ENCODE data around the gene NOX4. TPM values are rescaled to one million over a fixed set of nuclear protein-coding genes. Genes with fewer than 3 reads are reported as not detected.

Gene NOX4
- total and polyA plus RNA-seq, 7 donors: 0.46 to 4.2 (median 1.8) TPM

GRCh38 chr11:89457190-89457589, 34.0 kb downstream of the NOX4 start:
- Histone ChIP-seq H3K27me3 (ENCODE audit: insufficient read depth in 3 of 3, low read length in 2 of 3) (no peaks in the 10 kb centered on the region), H3K27ac (no peak overlapping the region), H3K4me3 (no peak overlapping the region), H3K36me3 (ENCODE audit: insufficient read depth in 1 of 2, low read depth in 1 of 2) (no peaks in the 10 kb centered on the region), H3K9me3 (peaks cover 4% of the 10 kb centered on the region), H3K4me1 (no peaks in the 10 kb centered on the region)
- DNase-seq (peak in 1 of 2 donors; percentile 26), ATAC-seq (no peak)
- intact Hi-C loops (cut with DNase I): no loop called here
- 88 to 95% (median 93%) methylated on average over 4 of the region's 4 CpGs for WGBS, 3 donors
- TF ChIP-seq CTCF (IDR thresholded peaks at IDR 0.05): no peak

GRCh38 chr11:89456681-89457080, 34.5 kb downstream of the NOX4 start:
- intact Hi-C loops (cut with DNase I): no loop called here
- Histone ChIP-seq H3K36me3 (ENCODE audit: insufficient read depth in 1 of 2, low read depth in 1 of 2) (no peaks in the 10 kb centered on the region), H3K27me3 (ENCODE audit: insufficient read depth in 3 of 3, low read length in 2 of 3) (no peaks in the 10 kb centered on the region), H3K4me3 (no peak overlapping the region), H3K4me1 (no peaks in the 10 kb centered on the region), H3K27ac (no peak overlapping the region), H3K9me3 (peaks cover 4% of the 10 kb centered on the region)
- 39 to 60% (median 40%) methylated on average over 2 of the region's 2 CpGs for WGBS, 3 donors
- TF ChIP-seq CTCF (IDR thresholded peaks at IDR 0.05): no peak
- ATAC-seq: no peak
- no peak for DNase-seq

- no peak for TF ChIP-seq CTCF (IDR thresholded peaks at IDR 0.05)
- WGBS, 3 donors: 65 to 76% (median 71%) methylated on average over 3 of the region's 3 CpGs
- ATAC-seq (no peak), DNase-seq (no peak)
- intact Hi-C loops (cut with DNase I): no loop called here
- no peak overlapping the region for H3K27ac ChIP-seq
- H3K27me3 ChIP-seq (ENCODE audit: insufficient read depth in 3 of 3, low read length in 2 of 3): no peaks in the 10 kb centered on the region
- no peaks in the 10 kb centered on the region for H3K9me3 ChIP-seq
- no peaks in the 10 kb centered on the region for H3K4me1 ChIP-seq
- H3K36me3 ChIP-seq (ENCODE audit: insufficient read depth in 1 of 2, low read depth in 1 of 2): no peaks in the 10 kb centered on the region
- no peak overlapping the region for H3K4me3 ChIP-seq
These were observed 38.4 kb downstream of the NOX4 start for GRCh38 chr11:89452780-89453179.

GRCh38 chr11:89447845-89448244, 43.3 kb downstream of the NOX4 start:
- TF ChIP-seq CTCF (IDR thresholded peaks at IDR 0.05): no peak

More at GRCh38 chr11:89447845-89448244, 43.3 kb downstream of the NOX4 start:
- DNase-seq: no peak
- Histone ChIP-seq H3K27ac (no peak overlapping the region), H3K36me3 (ENCODE audit: insufficient read depth in 1 of 2, low read depth in 1 of 2) (no peaks in the 10 kb centered on the region), H3K4me1 (no peaks in the 10 kb centered on the region), H3K9me3 (no peaks in the 10 kb centered on the region), H3K4me3 (no peak overlapping the region), H3K27me3 (ENCODE audit: insufficient read depth in 3 of 3, low read length in 2 of 3) (no peaks in the 10 kb centered on the region)
- intact Hi-C loops (cut with DNase I): no loop called here
- ATAC-seq: no peak
